Pericardium fibroblast (primary cell): ENCODE results near the gene CEP68. TPM values are rescaled to one million over a fixed set of nuclear protein-coding genes. Genes with fewer than 3 reads are reported as not detected.

Experiments used
- total RNA-seq: library from RNA; depleted of rRNA; stranded (reverse); fragments of >200 nt; gene quantifications from 2 replicates; pipeline ENCODE4 v1.2.3, GENCODE V29; 2015

The CEP68 gene, protein sequence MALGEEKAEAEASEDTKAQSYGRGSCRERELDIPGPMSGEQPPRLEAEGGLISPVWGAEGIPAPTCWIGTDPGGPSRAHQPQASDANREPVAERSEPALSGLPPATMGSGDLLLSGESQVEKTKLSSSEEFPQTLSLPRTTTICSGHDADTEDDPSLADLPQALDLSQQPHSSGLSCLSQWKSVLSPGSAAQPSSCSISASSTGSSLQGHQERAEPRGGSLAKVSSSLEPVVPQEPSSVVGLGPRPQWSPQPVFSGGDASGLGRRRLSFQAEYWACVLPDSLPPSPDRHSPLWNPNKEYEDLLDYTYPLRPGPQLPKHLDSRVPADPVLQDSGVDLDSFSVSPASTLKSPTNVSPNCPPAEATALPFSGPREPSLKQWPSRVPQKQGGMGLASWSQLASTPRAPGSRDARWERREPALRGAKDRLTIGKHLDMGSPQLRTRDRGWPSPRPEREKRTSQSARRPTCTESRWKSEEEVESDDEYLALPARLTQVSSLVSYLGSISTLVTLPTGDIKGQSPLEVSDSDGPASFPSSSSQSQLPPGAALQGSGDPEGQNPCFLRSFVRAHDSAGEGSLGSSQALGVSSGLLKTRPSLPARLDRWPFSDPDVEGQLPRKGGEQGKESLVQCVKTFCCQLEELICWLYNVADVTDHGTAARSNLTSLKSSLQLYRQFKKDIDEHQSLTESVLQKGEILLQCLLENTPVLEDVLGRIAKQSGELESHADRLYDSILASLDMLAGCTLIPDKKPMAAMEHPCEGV
- total RNA-seq, result 6.9 and 10.0 TPM in 2 replicates

DNA sequence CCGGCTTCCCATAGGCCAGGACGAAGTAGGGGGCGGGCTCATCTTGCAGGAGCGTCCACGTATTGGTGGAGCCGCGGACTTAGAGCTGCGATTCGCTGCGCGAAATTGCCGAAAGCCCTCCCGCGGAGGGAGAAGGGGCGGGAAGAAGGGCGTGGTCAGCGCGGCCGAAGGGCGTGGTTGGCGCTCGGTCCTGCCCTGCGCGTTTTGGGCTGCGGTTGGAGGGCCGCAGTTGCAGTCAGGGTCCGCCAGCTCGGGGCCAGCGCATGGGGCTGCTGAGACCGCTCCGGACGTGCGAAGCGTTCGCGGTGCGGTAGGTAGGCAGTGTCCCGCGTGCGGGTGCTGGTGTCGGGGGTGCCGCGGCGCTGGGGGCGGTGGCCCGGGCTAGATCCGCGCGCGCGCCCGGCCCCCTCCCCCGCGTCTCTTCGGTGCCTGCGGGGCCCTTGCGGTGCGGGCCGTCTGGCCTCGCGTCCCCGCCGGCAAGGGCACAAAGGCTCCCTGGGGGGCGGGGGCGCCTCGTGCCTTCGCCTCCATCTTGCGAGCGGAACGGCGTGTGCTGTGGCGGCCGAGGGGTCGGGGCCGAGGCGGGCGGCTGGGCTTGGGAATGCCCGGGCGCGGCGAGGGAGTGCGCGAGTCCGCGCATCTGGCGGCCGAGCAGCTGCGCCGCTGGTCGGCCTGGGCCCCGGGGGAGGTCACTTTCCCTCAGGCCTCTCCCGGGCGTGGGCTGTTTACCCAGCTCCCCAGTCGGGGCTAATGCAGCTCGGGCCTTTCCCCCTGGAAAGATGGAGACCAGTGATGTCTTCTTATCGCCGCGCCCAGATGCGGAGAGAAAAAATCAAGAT is at the start of gene CEP68:
Gene CEP68 (plus strand): TSS at position 202 of the 839 bp plus-strand sequence. CDS start 13,029 bp downstream, outside the sequence.

DNA sequence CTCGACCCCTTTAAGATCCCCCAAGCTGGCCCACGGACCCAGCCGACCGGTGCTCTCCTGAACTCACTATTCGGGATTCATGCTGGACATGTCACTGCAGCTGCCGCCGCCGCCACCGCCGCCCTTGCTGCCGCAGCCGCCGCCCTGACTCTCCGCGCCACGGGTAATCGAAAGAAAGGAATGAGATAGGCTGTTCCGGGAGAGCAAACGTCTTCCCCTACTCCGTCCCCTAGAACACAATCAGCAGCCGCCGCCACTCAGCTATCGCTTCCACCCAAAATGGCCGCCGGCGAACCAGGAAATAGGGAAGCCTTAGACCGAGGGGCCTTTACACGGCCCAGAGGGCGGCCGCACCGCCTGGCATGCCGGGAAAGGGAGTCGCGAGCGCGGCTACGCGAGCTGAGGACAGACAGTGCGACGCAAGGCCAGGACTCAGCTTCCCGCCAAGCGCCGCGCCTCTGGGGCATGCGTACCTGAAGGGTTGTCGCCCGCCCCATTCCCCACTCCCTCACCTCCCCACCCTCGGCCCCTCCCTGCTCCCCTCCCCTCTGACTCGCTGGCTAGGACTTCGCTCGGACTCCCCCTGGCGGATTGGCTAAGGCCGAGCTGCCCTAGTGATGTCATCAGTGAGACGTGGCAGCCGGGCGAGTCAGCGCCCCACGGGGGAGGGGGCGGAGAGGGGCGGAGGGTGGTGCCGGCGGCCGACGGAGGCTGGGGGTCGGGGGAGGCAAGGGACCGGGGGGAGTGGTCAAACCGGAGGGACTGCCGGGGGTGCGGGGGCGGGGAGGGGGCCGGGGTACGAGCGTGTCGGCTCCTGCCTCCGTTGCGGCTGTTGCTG is 73.8 kb downstream of the CEP68 start, which contains the start of gene RAB1A:
Gene RAB1A (minus strand): TSS at position 281 of the 838 bp plus-strand sequence. CDS start 191 bp downstream, at position 90.

Other genes starting within 250 kb of the CEP68 start
- gene SLC1A4, start 67.0 kb upstream of the CEP68 start, total RNA-seq, result 15.0 and 20.2 TPM in 2 replicates
- 87.7 and 89.5 TPM in 2 replicates for gene RAB1A, start 73.7 kb downstream of the CEP68 start, total RNA-seq
- gene ACTR2, start 171.4 kb downstream of the CEP68 start, total RNA-seq, result 60.7 and 72.1 TPM in 2 replicates